Activated B cell treated with CpG ODN at 0.5 μM for 24 hours (primary cell): Measurements from ENCODE around the gene POTEF. TPM values are rescaled to one million over a fixed set of nuclear protein-coding genes. Genes with fewer than 3 reads are reported as not detected.
"Not testable (repeated sequence)": the region's sequence is repeated elsewhere in the genome, so short reads cannot be mapped to it uniquely, and the experiment has no call there.

Experiments
- ATAC-seq: fragments of 200-7000 bp; cut with Tn5 transposase; one replicate; pipeline ENCODE4 v1.10.0; 2021; ENCODE audit warnings: low read depth, mild to moderate bottlenecking, moderate library complexity
- CTCF ChIA-PET: fragments of 350-600 bp; sonication (Branson Sonifier 250); formaldehyde crosslinking; loops from one replicate; lab custom pipeline; 2021; ENCODE audit warnings: antibody characterized with exemption; lab: Charles Lee
- POLR2A ChIA-PET: fragments of 350-600 bp; sonication (Branson Sonifier 250); formaldehyde crosslinking; loops from one replicate; lab custom pipeline; 2021; ENCODE audit warnings: antibody characterized with exemption; lab: Charles Lee
- DNase-seq: peaks from one replicate; pipeline ENCODE4 v3.0.0; 2022
- H3K27ac Mint-ChIP-seq: one replicate; pipeline ENCODE4 v1.8.0; 2020; ENCODE audit warnings: mixed read lengths
- H3K27me3 Mint-ChIP-seq: one replicate; pipeline ENCODE4 v1.8.0; 2021; ENCODE audit warnings: mixed read lengths
- H3K36me3 Mint-ChIP-seq: one replicate; pipeline ENCODE4 v1.8.0; 2021; ENCODE audit warnings: low read depth, mixed read lengths
- H3K4me1 Mint-ChIP-seq: one replicate; pipeline ENCODE4 v1.8.0; 2021; ENCODE audit warnings: mixed read lengths
- H3K4me3 Mint-ChIP-seq: one replicate; pipeline ENCODE4 v1.8.0; 2020; ENCODE audit warnings: mild to moderate bottlenecking, mixed read lengths
- H3K9me3 Mint-ChIP-seq: one replicate; pipeline ENCODE4 v1.8.0; 2020; ENCODE audit warnings: mixed read lengths
- intact Hi-C: fragments of 100-400 bp; cut with micrococcal nuclease; formaldehyde crosslinking; loops from one replicate; pipeline ENCODE4 v1.15.1; 2024
- total RNA-seq: library from RNA; stranded (reverse); gene quantifications from 2 replicates; pipeline ENCODE4 v1.2.3, GENCODE V29; 2022
- TF ChIP-seq, protein P1 (sequence below): fragments of 200-600 bp; IDR thresholded peaks from one replicate; pipeline ENCODE4 v1.8.0; 2022; ENCODE audit warnings: antibody characterized with exemption, mild to moderate bottlenecking

Gene POTEF
- total RNA-seq, 1 donor from 2014 or later, result not detected

DNA sequence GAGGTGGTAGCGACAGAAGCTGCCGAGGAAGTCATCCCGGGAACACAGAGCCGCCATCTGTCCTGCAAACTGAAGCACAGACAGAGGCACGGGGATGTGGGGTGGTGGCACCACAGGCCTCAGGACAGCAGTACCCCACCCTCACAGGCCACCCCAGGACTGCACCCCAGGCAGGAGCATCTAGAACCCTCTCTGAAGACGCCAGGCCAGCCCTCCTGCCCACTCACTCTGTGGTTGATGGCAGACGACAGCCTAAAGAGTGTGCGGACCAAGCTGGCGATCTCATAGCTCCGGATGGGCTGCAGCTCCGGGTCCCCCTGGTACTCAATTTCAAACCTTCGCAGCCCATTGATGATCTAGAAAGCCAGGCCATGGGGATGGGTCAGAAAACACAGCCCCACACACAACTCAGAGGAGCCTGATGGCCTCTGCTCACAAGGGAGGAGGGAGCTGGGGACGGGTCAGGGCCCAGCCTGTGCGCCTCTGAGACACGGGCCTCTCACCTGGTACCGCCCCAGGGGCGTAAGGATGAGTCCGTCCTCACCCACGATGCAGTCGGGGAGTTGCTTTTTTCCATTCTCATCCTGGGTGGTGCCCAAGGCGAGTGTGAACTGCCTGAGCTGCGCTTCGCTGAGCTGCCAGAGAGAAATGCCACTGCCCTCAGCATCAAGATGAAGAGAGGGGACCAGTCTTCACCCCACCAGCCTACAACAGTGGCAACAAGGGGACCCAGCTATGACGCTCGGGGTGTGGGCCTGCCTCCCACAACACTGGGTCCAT lies 24.0 kb upstream of the POTEF start:
- Mint-ChIP-seq H3K4me3 (no peak overlapping the region), H3K4me1 (peaks cover 16% of the 10 kb centered on the region), H3K27me3 (no peaks in the 10 kb centered on the region), H3K36me3 (peaks cover 33% of the 10 kb centered on the region), H3K9me3 (no peaks in the 10 kb centered on the region), H3K27ac (no peak overlapping the region)
- POLR2A ChIA-PET, result no interaction called here
- CTCF ChIA-PET, result no interaction called here
- no peak for DNase-seq
- intact Hi-C loops, result loop anchor here (10.0 kb wide), 1 partner anchor 642 kb away; no protein-coding TSS in a partner anchor
- no peak for ATAC-seq
- TF ChIP-seq, protein P1, sequence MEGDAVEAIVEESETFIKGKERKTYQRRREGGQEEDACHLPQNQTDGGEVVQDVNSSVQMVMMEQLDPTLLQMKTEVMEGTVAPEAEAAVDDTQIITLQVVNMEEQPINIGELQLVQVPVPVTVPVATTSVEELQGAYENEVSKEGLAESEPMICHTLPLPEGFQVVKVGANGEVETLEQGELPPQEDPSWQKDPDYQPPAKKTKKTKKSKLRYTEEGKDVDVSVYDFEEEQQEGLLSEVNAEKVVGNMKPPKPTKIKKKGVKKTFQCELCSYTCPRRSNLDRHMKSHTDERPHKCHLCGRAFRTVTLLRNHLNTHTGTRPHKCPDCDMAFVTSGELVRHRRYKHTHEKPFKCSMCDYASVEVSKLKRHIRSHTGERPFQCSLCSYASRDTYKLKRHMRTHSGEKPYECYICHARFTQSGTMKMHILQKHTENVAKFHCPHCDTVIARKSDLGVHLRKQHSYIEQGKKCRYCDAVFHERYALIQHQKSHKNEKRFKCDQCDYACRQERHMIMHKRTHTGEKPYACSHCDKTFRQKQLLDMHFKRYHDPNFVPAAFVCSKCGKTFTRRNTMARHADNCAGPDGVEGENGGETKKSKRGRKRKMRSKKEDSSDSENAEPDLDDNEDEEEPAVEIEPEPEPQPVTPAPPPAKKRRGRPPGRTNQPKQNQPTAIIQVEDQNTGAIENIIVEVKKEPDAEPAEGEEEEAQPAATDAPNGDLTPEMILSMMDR, result no peak

DNA sequence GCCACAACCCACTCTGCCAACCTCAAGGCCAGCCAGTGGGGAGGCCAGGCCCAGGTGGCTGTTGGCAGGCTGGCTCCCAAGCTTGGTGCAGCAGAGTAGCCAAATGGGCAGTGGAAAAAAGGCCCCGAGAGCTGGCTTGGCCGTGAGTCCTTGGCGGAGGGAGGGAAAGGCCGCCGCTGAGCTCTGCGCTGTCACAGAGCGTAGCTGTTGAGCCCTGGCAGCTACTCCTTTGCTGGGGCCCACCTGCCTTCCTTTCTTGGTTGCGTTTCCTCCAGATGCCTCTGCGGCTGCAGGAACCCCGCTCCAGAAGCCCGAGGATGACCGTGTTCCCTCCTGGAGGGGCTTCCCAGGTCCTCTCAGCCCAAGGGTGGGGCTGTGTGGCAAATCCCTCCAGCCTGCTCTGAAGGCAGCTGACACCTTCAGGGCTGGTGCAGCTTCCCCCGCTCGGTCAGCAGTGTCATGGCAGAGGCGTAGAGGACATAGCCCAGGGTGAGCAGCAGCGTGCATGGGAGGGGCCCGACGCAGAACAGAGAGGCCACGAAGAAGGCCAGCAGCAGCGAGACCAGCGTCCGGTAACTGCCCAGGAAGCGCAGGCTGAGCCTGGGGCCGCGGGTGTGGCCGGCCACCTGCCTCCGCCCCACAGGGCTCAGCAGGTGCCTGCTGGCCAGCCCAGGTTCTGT lies 23.3 kb upstream of the POTEF start:
- peaks cover 33% of the 10 kb centered on the region for H3K36me3 Mint-ChIP-seq
- ATAC-seq, H3K27me3 Mint-ChIP-seq, H3K4me3 Mint-ChIP-seq, CTCF ChIA-PET, POLR2A ChIA-PET, H3K4me1 Mint-ChIP-seq, DNase-seq, H3K27ac Mint-ChIP-seq, H3K9me3 Mint-ChIP-seq: not testable (repeated sequence)
- intact Hi-C loops, result loop anchor here (10.0 kb wide), 1 partner anchor 643 kb away; no protein-coding TSS in a partner anchor

DNA sequence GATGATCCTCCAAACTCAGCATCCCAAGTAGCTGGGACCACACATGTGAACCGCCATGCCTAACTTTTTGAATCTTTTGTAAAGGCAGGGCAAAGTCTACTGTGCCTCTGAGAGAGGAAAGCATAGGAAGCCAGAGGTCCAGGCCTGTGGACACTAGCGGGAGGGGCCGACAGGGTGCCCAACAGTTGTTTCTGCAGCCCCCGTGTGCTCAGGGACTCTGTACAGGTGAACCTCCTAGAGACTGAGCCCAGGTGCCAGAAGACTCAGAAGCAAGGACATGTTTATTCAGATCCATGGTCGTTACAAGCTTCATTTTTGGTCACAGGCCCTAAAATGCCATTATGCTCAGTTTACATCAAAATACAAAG lies 22.1 kb upstream of the POTEF start:
- H3K4me1 Mint-ChIP-seq, H3K27ac Mint-ChIP-seq, POLR2A ChIA-PET, H3K9me3 Mint-ChIP-seq, DNase-seq, H3K27me3 Mint-ChIP-seq, H3K4me3 Mint-ChIP-seq, CTCF ChIA-PET, ATAC-seq: not testable (repeated sequence)
- intact Hi-C loops, result loop anchor here (10.0 kb wide), 1 partner anchor 644 kb away; no protein-coding TSS in a partner anchor
- H3K36me3 Mint-ChIP-seq, result peaks cover 33% of the 10 kb centered on the region

DNA sequence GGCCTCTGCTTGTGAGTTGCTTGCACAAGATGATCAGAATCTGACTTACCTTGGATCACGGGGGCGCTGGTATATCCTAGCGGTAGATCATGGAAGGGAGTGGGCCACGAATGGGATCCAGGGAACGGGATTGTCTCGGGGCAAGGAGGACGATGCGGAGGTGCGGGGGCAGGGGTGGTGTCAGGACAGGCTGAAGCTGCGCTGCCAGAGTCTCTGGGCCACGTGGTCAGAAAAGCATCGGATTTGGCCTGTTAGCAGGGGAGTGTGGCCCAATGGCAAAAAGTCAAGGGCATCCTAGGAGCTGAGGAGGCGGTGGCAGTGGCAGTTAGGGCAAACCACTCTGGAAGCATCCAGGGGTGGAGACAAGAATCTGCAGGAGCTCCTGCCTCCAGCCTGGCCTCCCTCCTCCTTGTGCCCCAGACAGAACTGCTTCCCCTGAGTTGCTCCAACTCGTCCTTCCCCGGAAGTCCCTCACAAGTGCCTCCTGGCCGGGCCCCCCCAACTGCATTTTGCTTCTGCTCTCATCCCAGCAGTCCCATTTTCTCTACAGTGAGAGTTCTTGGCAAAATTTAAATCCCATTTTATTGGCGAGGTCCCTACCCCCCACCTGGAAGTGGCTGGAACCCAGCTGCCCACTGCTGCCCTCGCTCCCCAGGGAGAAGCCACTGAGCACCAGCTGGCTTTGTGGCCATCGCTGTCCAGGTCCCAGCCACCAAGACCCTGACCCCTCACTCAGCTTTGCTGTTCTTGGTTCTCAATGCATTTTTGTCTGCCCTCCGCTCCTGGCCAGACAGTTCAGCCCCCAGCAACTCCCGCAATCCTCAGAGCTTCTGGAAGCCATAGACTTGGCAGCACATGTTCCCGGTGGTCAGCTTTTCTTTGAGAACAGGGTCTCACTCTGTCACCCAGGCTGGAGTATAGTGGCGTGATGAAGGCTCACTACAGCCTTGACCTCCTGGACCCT lies 21.4 kb upstream of the POTEF start:
- H3K27ac Mint-ChIP-seq, result no peak overlapping the region
- TF ChIP-seq, protein P1, result no peak
- no peaks in the 10 kb centered on the region for H3K4me1 Mint-ChIP-seq
- H3K4me3 Mint-ChIP-seq, result no peak overlapping the region
- ATAC-seq, result no peak
- peaks cover 5% of the 10 kb centered on the region for H3K27me3 Mint-ChIP-seq
- peaks cover 33% of the 10 kb centered on the region for H3K36me3 Mint-ChIP-seq
- no peak for DNase-seq
- ChIA-PET POLR2A (no interaction called here), CTCF (no interaction called here)
- intact Hi-C loops, result loop anchor here (10.0 kb wide), 1 partner anchor 644 kb away; no protein-coding TSS in a partner anchor
- no peaks in the 10 kb centered on the region for H3K9me3 Mint-ChIP-seq

DNA sequence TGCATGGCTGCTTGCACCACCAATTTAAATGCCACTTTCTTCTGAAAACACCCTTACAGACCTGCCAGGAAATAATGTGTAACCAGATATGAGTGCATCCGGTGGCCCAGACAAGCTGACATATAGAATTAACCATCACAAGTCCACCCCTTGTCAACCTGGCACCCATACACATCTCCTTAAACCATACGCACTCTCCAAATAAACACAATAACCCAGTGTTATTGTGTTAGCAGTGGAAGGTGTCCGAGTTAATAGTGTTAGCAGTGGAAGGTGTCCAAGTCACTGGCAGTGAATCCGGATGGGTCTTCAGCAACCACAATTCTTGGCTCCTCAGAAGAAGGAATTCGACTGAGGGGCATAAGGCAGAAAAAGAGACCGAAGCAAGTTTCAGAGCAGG lies 19.5 kb upstream of the POTEF start:
- POLR2A ChIA-PET, H3K27ac Mint-ChIP-seq, intact Hi-C loops, H3K4me1 Mint-ChIP-seq, CTCF ChIA-PET, H3K9me3 Mint-ChIP-seq, H3K4me3 Mint-ChIP-seq, DNase-seq, ATAC-seq, H3K27me3 Mint-ChIP-seq: not testable (repeated sequence)
- peaks cover 20% of the 10 kb centered on the region for H3K36me3 Mint-ChIP-seq

DNA sequence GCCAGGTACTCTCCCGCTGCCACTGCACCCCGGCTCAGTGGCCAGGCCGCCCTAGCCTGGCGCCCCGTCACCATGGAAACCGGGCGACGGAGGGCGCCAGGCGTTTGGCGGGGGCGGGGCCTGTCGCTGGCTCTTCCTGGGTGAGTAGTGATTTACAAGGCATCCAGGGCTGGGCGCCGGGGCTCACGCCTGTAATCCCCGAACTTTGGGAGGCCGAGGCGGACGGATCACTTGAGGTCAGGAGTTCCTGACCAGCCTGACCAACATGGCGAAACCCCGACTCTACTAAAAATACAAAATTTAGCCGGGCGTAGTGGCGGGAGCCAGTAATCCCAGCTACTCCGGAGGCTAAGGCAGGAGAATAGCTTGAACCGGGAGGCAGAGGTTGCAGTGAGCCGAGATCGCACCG lies 16.0 kb upstream of the POTEF start, which contains the start of gene CCDC74B:
Gene CCDC74B (minus strand): TSS at position 107 of the 409 bp plus-strand sequence. CDS start 116 bp downstream, outside the sequence.
- H3K36me3 Mint-ChIP-seq, H3K27ac Mint-ChIP-seq, H3K9me3 Mint-ChIP-seq, H3K4me1 Mint-ChIP-seq: not testable (repeated sequence)
- peak; percentile 55 for DNase-seq
- ChIA-PET CTCF (interaction anchor here (1.0 kb wide), 1 partner anchor 37 kb away, joined by 3 read pairs; the partner anchor contains the start of genes MZT2B and SMPD4), POLR2A (interaction anchor here (1.5 kb wide), 1 partner anchor 197 kb away, joined by 4 read pairs; a partner anchor contains a TSS)
- Mint-ChIP-seq H3K27me3 (peaks cover 12% of the 10 kb centered on the region), H3K4me3 (peak within 1 kb of the TSS; percentile 81)
- peak; percentile 93 for ATAC-seq
- intact Hi-C loops, result loop anchor here (1.0 kb wide), 2 partner anchors 13 to 36 kb away; partner anchors contain the start of gene SMPD4

DNA sequence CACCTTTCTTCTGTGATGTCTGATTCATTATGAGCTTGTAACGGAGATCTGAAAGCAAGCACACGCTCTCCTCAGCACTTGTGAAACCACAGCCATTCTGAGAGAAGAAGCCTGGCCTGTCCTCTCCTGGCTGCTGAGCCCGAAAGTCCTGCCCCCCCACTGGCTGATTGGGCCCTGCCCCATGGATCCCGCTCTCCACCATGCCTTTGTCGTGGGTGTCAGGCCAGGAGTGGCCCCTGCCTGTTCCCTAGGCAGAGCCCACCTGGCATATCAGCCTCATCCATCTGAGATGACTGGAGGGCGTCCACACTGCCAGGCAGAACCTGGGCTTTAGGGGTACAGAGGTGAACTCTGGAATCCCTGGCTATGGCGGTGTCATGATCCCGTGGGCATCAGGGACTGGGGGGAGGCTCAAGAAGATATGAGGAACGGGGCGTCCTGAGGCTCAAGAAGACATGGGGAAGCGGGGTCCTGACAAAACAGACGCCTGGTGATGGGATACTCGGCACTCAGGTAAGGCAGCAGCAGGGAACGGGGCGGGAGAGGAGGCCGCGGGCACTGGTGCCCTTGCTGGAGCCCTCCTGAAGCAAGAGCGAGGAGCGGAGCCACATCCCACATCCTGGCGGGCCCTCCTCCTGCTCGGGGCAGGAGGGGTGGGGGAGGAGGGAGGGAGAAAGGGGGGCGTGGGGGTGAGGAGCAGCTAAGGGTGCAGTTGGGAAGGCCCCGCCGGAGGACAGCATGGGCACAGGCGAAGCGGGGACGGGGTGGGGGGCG lies 14.4 kb upstream of the POTEF start:
- ATAC-seq, H3K27ac Mint-ChIP-seq, H3K4me1 Mint-ChIP-seq, intact Hi-C loops, H3K36me3 Mint-ChIP-seq, DNase-seq, H3K9me3 Mint-ChIP-seq, CTCF ChIA-PET: not testable (repeated sequence)
- POLR2A ChIA-PET, result interaction anchor here (0.6 kb wide), 1 partner anchor 14 kb away, joined by 3 read pairs; no protein-coding TSS in a partner anchor
- H3K27me3 Mint-ChIP-seq, result peaks cover 12% of the 10 kb centered on the region
- H3K4me3 Mint-ChIP-seq, result peak overlapping the region; percentile 61

DNA sequence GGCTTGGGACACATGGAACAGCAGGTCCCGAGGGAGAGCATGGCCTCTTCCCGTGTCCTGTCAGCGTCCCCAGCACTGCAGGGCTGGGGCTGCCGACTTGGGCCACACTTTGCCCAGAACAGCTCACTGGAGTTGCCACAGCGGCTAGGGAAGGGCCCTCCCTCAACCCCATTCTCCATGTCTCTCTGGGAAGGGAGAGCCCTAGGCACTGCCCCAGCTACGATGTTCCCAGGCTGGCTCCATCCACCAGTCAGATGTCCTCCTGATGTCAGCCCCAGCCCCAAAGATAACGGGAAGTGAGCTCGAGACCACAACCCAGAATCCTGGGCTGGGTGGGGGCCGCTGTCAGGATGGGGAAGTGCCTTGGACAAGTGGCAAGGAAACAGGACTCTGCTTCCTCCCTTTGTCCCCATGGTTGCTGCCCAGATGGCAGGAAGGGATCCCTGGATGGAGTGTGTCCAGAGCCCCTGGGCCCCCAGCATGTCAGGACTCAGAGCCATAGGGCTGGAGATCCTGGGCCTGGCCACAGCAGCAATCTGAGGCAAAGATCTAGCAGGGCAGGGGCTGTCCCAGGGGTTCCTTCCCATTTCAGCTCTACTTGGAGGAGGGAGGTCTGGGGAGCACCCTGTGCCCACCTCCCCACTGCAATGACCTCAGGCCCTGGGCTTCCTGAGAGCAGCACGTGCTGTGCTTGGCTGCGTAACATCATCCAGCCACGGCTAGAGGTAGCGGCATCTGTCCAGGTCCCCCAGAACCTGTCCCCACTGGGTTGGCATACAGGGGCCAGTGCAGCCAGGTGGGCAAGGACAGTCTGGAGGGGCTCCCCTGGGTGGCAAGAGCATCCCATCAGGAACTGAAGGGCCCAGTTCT lies 13.6 kb upstream of the POTEF start:
- intact Hi-C loops, POLR2A ChIA-PET, ATAC-seq, H3K36me3 Mint-ChIP-seq, H3K27ac Mint-ChIP-seq, H3K9me3 Mint-ChIP-seq, H3K4me1 Mint-ChIP-seq, DNase-seq, CTCF ChIA-PET: not testable (repeated sequence)
- Mint-ChIP-seq H3K4me3 (peak overlapping the region; percentile 38), H3K27me3 (peaks cover 12% of the 10 kb centered on the region)
